HS-5 (cell line): ENCODE data around the gene TMBIM1.
"Not testable (repeated sequence)": the region's sequence is repeated elsewhere in the genome, so short reads cannot be mapped to it uniquely, and the experiment has no call there.

Experiments
- DNase-seq: peaks from one replicate; pipeline ENCODE4 v3.0.0-alpha.2; 2012; ENCODE audit warnings: low read depth

The TMBIM1 gene

GRCh38 chr2:218318241-218318640, 25.9 kb upstream of the TMBIM1 start:
- DNase-seq, result no peak

- no peak for DNase-seq
Measured at GRCh38 chr2:218317835-218318234, 25.5 kb upstream of the TMBIM1 start.

- DNase-seq, result no peak
Measured at GRCh38 chr2:218317303-218317630, 25.0 kb upstream of the TMBIM1 start.

GRCh38 chr2:218315397-218315796, 23.1 kb upstream of the TMBIM1 start:
- DNase-seq, result no peak

- DNase-seq, result not testable (repeated sequence)
Measured at GRCh38 chr2:218314764-218315163, 22.5 kb upstream of the TMBIM1 start.

- no peak for DNase-seq
Measured at GRCh38 chr2:218313356-218313755, 21.1 kb upstream of the TMBIM1 start.

GRCh38 chr2:218312267-218312756, 20.0 kb upstream of the TMBIM1 start:
- no peak for DNase-seq

GRCh38 chr2:218311541-218312266, 19.4 kb upstream of the TMBIM1 start:
- not testable (repeated sequence) for DNase-seq

GRCh38 chr2:218310853-218311540, 18.7 kb upstream of the TMBIM1 start:
- no peak for DNase-seq

GRCh38 chr2:218307415-218308090, 15.2 kb upstream of the TMBIM1 start:
- no peak for DNase-seq

GRCh38 chr2:218306184-218306920, 14.0 kb upstream of the TMBIM1 start:
- no peak for DNase-seq

- no peak for DNase-seq
Measured at GRCh38 chr2:218305383-218305782, 13.1 kb upstream of the TMBIM1 start.

- peak; percentile 58 for DNase-seq
Measured at GRCh38 chr2:218301176-218301819, 9.0 kb upstream of the TMBIM1 start.

- no peak for DNase-seq
Measured at GRCh38 chr2:218300141-218300540, 7.8 kb upstream of the TMBIM1 start.

GRCh38 chr2:218298314-218298875, 6.1 kb upstream of the TMBIM1 start:
- no peak for DNase-seq

GRCh38 chr2:218296847-218297246, 4.5 kb upstream of the TMBIM1 start:
- DNase-seq, result no peak

- no peak for DNase-seq
Measured at GRCh38 chr2:218296200-218296599, 3.9 kb upstream of the TMBIM1 start.

GRCh38 chr2:218295029-218295428, 2.7 kb upstream of the TMBIM1 start:
- DNase-seq, result no peak

GRCh38 chr2:218294430-218295022, 2.2 kb upstream of the TMBIM1 start:
- DNase-seq, result no peak

- no peak for DNase-seq
Measured at GRCh38 chr2:218293715-218294429, 1.6 kb upstream of the TMBIM1 start.
